BE2C (cell line): Measurements from ENCODE around the gene SPNS3.

Source experiments
- DNase-seq: peaks from one replicate; pipeline ENCODE4 v3.0.0-alpha.2; 2020
- H3K27me3 ChIP-seq: fragments of 250-450 bp; sonication (Bioruptor Pico); 2 replicates; pipeline ENCODE4 v1.5.1; 2020; ENCODE audit warnings: mild to moderate bottlenecking
- H3K36me3 ChIP-seq: fragments of 250-450 bp; sonication (Bioruptor Pico); 2 replicates; pipeline ENCODE4 v1.5.1; 2020; ENCODE audit warnings: mild to moderate bottlenecking
- H3K4me1 ChIP-seq: fragments of 250-450 bp; sonication (Bioruptor Pico); 2 replicates; pipeline ENCODE4 v1.5.1; 2020
- H3K4me3 ChIP-seq: 2 replicates; pipeline ENCODE4 v1.5.1; 2011; ENCODE audit warnings: low read depth, low read length
- H3K9me3 ChIP-seq: fragments of 250-450 bp; sonication (Bioruptor Pico); 2 replicates; pipeline ENCODE4 v1.5.1; 2020
- TF ChIP-seq, protein P1 (sequence below): IDR thresholded peaks from 2 replicates; pipeline ENCODE4 v1.5.1; 2012; ENCODE audit warnings: mild to moderate bottlenecking, low read depth, low read length

The SPNS3 gene

DNA sequence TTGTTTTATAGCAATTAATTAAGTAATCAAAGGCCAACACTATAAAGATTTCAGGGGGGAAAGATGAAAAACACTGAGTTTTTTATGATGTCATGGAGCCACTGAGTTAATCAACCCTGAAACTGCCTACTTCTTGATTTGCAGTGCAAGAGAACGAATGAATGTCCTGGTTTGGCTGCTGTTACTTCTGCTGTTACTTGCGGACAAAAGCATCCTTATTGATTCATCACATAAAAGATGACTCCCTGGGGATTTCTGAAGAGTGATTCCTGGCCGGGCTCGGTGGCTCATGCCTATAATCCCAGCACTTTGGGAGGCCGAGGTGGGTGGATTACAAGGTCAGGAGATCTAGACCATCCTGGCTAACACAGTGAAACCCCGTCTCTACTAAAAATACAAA is 10.9 kb upstream of the SPNS3 start:
- Histone ChIP-seq H3K36me3 (no peaks in the 10 kb centered on the region), H3K4me1 (no peaks in the 10 kb centered on the region), H3K27me3 (no peaks in the 10 kb centered on the region), H3K4me3 (no peak overlapping the region), H3K9me3 (no peaks in the 10 kb centered on the region)
- DNase-seq, result no peak
- TF ChIP-seq, protein P1, sequence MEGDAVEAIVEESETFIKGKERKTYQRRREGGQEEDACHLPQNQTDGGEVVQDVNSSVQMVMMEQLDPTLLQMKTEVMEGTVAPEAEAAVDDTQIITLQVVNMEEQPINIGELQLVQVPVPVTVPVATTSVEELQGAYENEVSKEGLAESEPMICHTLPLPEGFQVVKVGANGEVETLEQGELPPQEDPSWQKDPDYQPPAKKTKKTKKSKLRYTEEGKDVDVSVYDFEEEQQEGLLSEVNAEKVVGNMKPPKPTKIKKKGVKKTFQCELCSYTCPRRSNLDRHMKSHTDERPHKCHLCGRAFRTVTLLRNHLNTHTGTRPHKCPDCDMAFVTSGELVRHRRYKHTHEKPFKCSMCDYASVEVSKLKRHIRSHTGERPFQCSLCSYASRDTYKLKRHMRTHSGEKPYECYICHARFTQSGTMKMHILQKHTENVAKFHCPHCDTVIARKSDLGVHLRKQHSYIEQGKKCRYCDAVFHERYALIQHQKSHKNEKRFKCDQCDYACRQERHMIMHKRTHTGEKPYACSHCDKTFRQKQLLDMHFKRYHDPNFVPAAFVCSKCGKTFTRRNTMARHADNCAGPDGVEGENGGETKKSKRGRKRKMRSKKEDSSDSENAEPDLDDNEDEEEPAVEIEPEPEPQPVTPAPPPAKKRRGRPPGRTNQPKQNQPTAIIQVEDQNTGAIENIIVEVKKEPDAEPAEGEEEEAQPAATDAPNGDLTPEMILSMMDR, result no peak

DNA sequence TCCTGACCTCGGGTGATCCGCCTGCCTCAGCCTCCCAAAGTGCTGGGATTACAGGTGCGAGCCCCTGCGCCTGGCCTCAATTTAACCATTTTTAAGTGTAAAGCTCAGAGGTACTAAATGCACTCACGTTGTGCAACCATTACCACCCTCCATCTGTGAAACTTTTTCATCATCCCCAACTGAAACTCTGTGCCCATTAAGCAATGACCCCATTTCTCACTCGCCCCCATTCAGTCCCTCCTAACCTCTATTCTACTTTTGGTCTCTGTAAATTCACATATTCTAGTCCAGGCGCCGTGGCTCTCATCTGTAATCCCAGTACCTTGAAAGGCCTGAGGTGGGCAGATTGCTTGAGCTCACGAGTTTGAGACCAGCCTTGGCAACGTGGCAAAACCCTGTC is 8.3 kb upstream of the SPNS3 start:
- Histone ChIP-seq H3K4me1 (no peaks in the 10 kb centered on the region), H3K4me3 (no peak overlapping the region), H3K9me3 (no peaks in the 10 kb centered on the region), H3K27me3 (peaks cover 3% of the 10 kb centered on the region; the same call in 1 of the 2 replicates), H3K36me3 (no peaks in the 10 kb centered on the region)
- TF ChIP-seq, protein P1, result no peak
- DNase-seq, result no peak

DNA sequence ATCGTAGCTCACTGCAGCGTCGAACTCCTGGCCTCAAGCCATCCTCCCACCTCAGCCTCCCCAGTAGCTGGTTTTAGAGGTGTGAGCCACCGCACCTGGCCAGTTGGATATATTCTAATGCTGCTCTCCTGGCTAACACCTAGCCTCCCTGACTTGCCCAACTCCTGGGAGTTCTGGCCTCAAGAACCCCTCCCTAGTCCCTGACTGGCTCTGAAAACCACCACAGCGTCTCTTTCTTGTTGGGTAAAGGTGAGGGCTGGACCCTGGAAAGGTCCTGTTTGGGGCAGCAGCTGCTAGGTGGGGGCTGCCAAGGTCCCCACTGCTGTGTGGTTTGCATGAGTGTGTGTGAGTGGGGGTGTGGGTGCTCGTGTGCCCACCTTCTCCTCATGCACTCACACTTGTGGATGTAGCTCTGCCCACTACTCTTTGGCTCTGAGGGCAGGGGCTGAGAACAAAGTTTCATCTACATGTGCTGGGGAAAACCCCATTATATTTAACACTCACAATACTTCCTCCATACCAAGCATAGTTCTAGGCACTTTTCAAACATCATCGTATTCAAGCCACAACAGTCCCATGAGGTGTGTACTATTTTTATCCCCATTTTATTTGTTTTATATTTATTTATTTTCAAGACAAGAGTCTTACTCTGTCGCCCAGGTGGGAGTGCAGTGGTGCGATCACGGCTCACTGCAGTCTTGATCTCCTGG is 7.1 kb upstream of the SPNS3 start:
- TF ChIP-seq, protein P1, result no peak
- Histone ChIP-seq H3K27me3 (peaks cover 3% of the 10 kb centered on the region; the same call in 1 of the 2 replicates), H3K36me3 (no peaks in the 10 kb centered on the region), H3K4me3 (no peak overlapping the region), H3K9me3 (no peaks in the 10 kb centered on the region), H3K4me1 (no peaks in the 10 kb centered on the region)
- no peak for DNase-seq

DNA sequence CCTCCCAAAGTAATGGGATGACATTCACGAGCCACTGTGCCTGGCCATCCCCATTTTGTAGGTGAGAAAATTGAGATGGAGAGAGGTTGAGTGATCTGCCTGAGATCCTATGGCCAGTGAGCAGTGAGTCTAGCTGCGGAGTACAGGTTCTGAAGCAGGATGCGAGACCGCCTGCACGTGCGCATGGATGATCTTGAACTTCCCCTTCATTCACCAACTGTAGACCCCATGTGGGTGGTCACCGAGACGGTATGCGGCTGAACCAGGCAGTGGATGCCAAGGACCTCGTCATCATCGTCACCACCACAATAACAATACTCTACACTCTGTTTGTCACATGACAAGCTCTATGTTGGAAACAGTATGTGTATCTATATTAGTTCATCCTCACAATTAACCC is 6.2 kb upstream of the SPNS3 start:
- no peak overlapping the region for H3K4me3 ChIP-seq
- no peak for DNase-seq
- peaks cover 3% of the 10 kb centered on the region; the same call in 1 of the 2 replicates for H3K27me3 ChIP-seq
- H3K36me3 ChIP-seq, result no peaks in the 10 kb centered on the region
- TF ChIP-seq, protein P1, result no peak
- H3K4me1 ChIP-seq, result no peaks in the 10 kb centered on the region
- no peaks in the 10 kb centered on the region for H3K9me3 ChIP-seq

DNA sequence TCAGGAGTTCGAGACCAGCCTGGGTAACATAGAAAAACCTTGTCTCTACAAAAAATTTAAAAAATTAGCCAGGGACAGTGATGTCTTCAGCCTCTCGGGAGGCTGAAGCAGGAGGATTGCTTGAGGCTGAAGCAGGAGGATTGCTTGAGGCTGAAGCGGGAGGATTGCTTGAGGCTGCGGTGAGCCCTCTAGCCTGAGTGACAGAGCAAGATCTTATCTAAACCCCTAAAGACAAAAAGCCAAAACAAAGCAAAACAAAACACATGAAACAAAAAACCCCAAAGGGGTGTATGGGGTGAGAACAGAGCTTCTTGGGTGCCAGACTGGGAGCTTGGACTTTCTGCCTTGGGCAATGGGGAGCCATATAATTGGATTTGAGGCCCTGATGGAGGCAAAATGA is 2.6 kb downstream of the SPNS3 start:
- peaks cover 45% of the 10 kb centered on the region for H3K27me3 ChIP-seq
- no peak for DNase-seq
- peaks cover 4% of the 10 kb centered on the region for H3K4me1 ChIP-seq
- TF ChIP-seq, protein P1, result no peak
- no peaks in the 10 kb centered on the region for H3K36me3 ChIP-seq
- no peaks in the 10 kb centered on the region for H3K9me3 ChIP-seq
- H3K4me3 ChIP-seq, result no peak overlapping the region

DNA sequence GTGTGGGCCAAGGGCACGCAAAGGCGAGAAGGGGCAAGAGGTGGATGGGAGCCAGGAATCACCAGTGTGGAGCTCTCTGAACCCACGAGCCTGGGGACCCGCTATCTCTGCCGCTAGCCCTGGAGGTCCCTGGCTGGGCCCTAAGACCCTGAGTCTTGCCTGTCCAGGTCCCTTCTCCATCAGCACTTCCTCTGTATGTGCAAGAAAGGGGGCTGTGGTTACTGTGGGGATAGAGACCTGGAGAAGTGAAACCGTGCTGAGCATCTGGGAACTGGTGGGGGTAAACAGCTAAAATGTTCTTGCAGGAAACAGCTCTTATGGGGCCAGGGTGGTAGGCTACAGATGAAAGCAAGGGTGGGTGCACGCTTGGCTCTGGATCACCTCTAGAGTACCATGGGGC is 3.1 kb downstream of the SPNS3 start:
- H3K4me1 ChIP-seq, result peaks cover 4% of the 10 kb centered on the region
- peaks cover 45% of the 10 kb centered on the region for H3K27me3 ChIP-seq
- H3K9me3 ChIP-seq, result no peaks in the 10 kb centered on the region
- DNase-seq, result no peak
- H3K36me3 ChIP-seq, result no peaks in the 10 kb centered on the region
- no peak overlapping the region for H3K4me3 ChIP-seq
- TF ChIP-seq, protein P1, result no peak
